ENCODE data around the gene CEP350.

- TF ChIP-seq POLR2A (IDR thresholded peaks at IDR 0.05), result no peak
- TF ChIP-seq CTCF (IDR thresholded peaks at IDR 0.05), result no peak
- TF ChIP-seq EP300 (IDR thresholded peaks at IDR 0.05), result no peak
- TF ChIP-seq POLR2AphosphoS5 (IDR thresholded peaks at IDR 0.05), result no peak
Measured at GRCh38 chr1:179926850-179927205, 27.8 kb upstream of the CEP350 start.
